Lung (tissue), 12 donors: ENCODE results near the gene PCSK9. TPM values are rescaled to one million over a fixed set of nuclear protein-coding genes. Genes with fewer than 3 reads are reported as not detected.

ENCODE experiments used
- ATAC-seq: fragments of 200-7000 bp; cut with Tn5 transposase; one replicate; pipeline ENCODE4 v1.9.1; 2020; ENCODE audit warnings: moderate number of reproducible peaks; ENCODE audit not compliant: insufficient read depth, low FRiP score
- DNase-seq, 3 donors: peaks; one replicate each; pipeline ENCODE4 v3.0.0-alpha.2; 2013 to 2017
- H3K27ac ChIP-seq, 2 donors: one replicate each; pipeline ENCODE4 v1.5.1; 2013; ENCODE audit warnings: mild to moderate bottlenecking in 2 of 2, moderate library complexity in 2 of 2, control low read depth in 1 of 2, inconsistent platforms in 1 of 2, low read depth in 1 of 2, low read length in 1 of 2
- H3K27me3 ChIP-seq, 3 donors: one replicate each; pipeline ENCODE4 v1.5.1; 2013; ENCODE audit warnings: low read length in 2 of 3; ENCODE audit not compliant: control insufficient read depth in 3 of 3, insufficient read depth in 3 of 3
- H3K36me3 ChIP-seq, 4 donors: one replicate each; pipeline ENCODE4 v1.5.1; 2013; ENCODE audit warnings: low read length in 4 of 4, mild to moderate bottlenecking in 1 of 4, moderate library complexity in 1 of 4; ENCODE audit not compliant: control insufficient read depth in 4 of 4, insufficient read depth in 4 of 4
- H3K4me1 ChIP-seq, 5 donors: one replicate each; pipeline ENCODE4 v1.5.1; 2013; ENCODE audit warnings: low read length in 5 of 5, mild to moderate bottlenecking in 2 of 5, moderate library complexity in 1 of 5; ENCODE audit not compliant: control insufficient read depth in 5 of 5, insufficient read depth in 5 of 5
- H3K4me3 ChIP-seq: one replicate; pipeline ENCODE4 v1.5.1; 2013; ENCODE audit warnings: mild to moderate bottlenecking, control low read depth, moderate library complexity
- H3K9ac ChIP-seq, 2 donors: one replicate each; pipeline ENCODE4 v1.5.1; 2013; ENCODE audit warnings: low read length in 2 of 2, control low read depth in 1 of 2; ENCODE audit not compliant: insufficient read depth in 1 of 2
- H3K9me3 ChIP-seq, 4 donors: one replicate each; pipeline ENCODE4 v1.5.1; 2013; ENCODE audit warnings: low read length in 3 of 4, mild to moderate bottlenecking in 1 of 4, moderate library complexity in 1 of 4; ENCODE audit not compliant: control insufficient read depth in 4 of 4, insufficient read depth in 3 of 4
- WGBS, 2 donors: extraction: QIAGEN DNeasy Blood & Tissue Kit; methylation state at CpG; one replicate each; pipeline ENCODE4 v1.1.7; 2013; 5-methylcytosine and 5-hydroxymethylcytosine counted together
- polyA plus RNA-seq, 2 donors: library from polyadenylated mRNA; stranded (reverse); fragments of 200-250 nt; gene quantifications; one replicate each; pipeline ENCODE4 v1.2.1, GENCODE V29; 2013
- total RNA-seq, 2 donors: library from RNA; depleted of rRNA in 1 of 2; stranded (reverse); fragments of >200 nt in 1 of 2; gene quantifications; one replicate each; pipeline ENCODE4 v1.2.1, GENCODE V29; 2014 to 2021
- TF ChIP-seq, protein P1 (sequence below): IDR thresholded peaks from 2 replicates; pipeline ENCODE4 v1.5.1; 2012; ENCODE audit warnings: mild to moderate bottlenecking; ENCODE audit errors: control extremely low read depth, extremely low read depth
- donor health status: control.
- donor health status: control.
- donor health status: Bipolar disorder and iron deficiency.
- donor health status: healthy.
- donor health status: DM: yes; HTN: yes; CAD: no.

The PCSK9 gene
- total and polyA plus RNA-seq, 4 donors = 13.0 to 47.2 (median 21.0) TPM

DNA sequence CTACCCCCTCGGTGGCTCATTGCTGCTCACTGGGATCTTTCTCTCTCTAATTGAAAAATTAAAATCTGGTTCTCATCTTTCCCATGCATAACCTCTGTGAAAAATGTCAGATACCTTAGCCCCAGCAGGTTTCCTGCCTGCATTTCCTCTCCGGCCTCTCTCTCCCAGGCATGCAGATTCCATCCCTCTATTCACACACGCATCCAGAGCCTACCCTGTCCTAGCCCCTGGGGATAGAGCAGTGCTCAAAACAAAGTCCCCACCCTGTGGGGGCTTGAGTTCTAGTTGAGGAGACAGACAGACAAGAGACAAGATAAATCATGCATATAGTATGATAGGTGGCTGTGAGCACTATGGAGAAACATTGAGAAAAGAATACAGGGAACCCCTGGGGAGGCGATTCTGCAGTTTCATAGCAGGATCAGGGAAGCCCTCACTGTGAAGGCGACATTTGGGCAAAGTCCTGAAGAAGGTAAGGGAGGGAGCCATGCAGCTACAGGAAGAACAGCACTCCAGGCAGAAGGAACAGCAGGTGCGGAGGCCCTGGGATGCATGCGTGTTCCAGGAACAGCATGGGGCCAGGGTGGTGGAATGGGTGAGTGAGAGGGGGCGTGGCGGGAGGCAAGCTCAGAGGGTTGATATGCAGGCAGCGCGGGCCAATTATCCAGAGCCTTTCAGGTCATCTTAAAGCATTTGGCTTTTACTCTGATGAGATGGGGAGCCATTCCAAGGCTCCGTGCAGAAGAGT lies 44.2 kb upstream of the PCSK9 start:
- Histone ChIP-seq H3K4me3 (no peak overlapping the region), H3K27me3 (peaks cover 4 to 31% (median 23%) of the 10 kb centered on the region in 3 donors), H3K4me1 (peaks cover 0 to 7% (median 0%) of the 10 kb centered on the region in 5 donors), H3K27ac (no peak overlapping the region), H3K36me3 (no peaks in the 10 kb centered on the region), H3K9me3 (peaks cover 0 to 2% (median 0%) of the 10 kb centered on the region in 4 donors), H3K9ac (no peak overlapping the region)
- no peak for ATAC-seq
- TF ChIP-seq, protein P1, sequence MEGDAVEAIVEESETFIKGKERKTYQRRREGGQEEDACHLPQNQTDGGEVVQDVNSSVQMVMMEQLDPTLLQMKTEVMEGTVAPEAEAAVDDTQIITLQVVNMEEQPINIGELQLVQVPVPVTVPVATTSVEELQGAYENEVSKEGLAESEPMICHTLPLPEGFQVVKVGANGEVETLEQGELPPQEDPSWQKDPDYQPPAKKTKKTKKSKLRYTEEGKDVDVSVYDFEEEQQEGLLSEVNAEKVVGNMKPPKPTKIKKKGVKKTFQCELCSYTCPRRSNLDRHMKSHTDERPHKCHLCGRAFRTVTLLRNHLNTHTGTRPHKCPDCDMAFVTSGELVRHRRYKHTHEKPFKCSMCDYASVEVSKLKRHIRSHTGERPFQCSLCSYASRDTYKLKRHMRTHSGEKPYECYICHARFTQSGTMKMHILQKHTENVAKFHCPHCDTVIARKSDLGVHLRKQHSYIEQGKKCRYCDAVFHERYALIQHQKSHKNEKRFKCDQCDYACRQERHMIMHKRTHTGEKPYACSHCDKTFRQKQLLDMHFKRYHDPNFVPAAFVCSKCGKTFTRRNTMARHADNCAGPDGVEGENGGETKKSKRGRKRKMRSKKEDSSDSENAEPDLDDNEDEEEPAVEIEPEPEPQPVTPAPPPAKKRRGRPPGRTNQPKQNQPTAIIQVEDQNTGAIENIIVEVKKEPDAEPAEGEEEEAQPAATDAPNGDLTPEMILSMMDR = no peak
- DNase-seq = no peak
- 58 to 64% methylated on average over 12 of the region's 12 CpGs for WGBS, 2 donors

DNA sequence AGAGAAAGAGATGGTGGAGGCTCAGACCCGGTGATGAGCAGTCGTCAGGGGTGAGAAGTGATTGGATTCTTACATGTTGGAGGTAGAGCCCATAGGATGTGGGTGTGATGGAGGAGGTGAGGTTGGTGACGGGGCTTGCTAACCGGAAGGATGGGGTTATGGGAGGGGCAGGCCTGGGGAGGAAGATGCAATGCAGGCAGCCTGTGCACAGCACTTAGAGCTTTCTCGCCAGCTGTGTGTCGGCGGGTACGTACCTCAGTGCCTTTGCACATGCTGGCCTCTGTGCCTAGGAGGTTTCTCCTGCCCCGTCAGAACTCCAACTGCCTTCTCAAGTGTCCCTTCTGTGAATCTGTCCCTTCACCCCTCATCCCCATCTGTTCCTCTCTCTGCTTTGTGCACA lies 43.5 kb upstream of the PCSK9 start:
- Histone ChIP-seq H3K9me3 (peaks cover 0 to 2% (median 0%) of the 10 kb centered on the region in 4 donors), H3K4me3 (no peak overlapping the region), H3K4me1 (peaks cover 0 to 7% (median 0%) of the 10 kb centered on the region in 5 donors), H3K27me3 (peaks cover 4 to 31% (median 23%) of the 10 kb centered on the region in 3 donors), H3K36me3 (no peaks in the 10 kb centered on the region), H3K9ac (no peak overlapping the region), H3K27ac (no peak overlapping the region)
- WGBS, 2 donors = 65 to 66% methylated on average over 7 to 9 of the region's 9 CpGs
- TF ChIP-seq, protein P1 = no peak
- no peak for ATAC-seq
- no peak for DNase-seq

DNA sequence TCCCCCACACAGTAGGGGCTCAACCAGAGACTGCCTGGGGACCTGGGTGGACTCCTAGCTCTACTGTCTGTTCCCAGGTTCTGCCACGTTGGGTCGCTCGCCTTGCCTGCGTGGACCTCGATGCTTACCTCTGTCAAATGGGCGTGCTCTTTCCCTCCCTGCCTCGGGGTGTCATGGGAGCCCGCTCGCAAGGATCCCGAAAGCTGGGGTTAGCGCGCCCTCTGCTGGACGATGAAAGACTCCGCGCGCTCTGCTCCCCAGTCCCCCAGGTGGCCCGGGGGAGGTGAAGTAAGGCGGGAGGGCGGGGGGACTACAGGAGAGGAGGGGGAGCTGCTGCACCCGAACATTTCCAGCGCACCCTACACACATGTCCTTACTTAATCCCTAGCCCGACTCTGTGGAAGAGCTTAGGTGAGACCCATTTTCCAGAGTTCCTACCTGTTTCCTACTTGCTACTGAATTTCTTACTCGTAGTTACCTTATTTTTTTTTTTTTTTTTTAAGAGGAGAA lies 42.9 kb upstream of the PCSK9 start:
- Histone ChIP-seq H3K4me1 (peaks cover 0 to 7% (median 0%) of the 10 kb centered on the region in 5 donors), H3K4me3 (no peak overlapping the region), H3K9ac (no peak overlapping the region), H3K9me3 (peaks cover 0 to 2% (median 0%) of the 10 kb centered on the region in 4 donors), H3K27ac (no peak overlapping the region), H3K36me3 (no peaks in the 10 kb centered on the region), H3K27me3 (peaks cover 4 to 31% (median 23%) of the 10 kb centered on the region in 3 donors)
- WGBS, 2 donors = 3 to 6% methylated on average over 23 of the region's 23 CpGs
- DNase-seq (peak; percentile 58 to 69 (median 61)), ATAC-seq (peak; percentile 64)
- TF ChIP-seq, protein P1 = peak; percentile 73
